Thymus (tissue), 11 donors: Measurements from ENCODE around the gene RELL2. TPM values are rescaled to one million over a fixed set of nuclear protein-coding genes. Genes with fewer than 3 reads are reported as not detected.

Source experiments
- DNase-seq, 9 donors: peaks; one replicate each; pipeline ENCODE4 v3.0.0-alpha.2; 2013; ENCODE audit warnings: low spot score in 9 of 9, low read depth in 6 of 9, missing footprints in 1 of 9
- H3K27ac ChIP-seq, 2 donors: one replicate each; pipeline ENCODE4 v1.5.1; 2013; ENCODE audit warnings: control low read depth in 1 of 2, low read depth in 1 of 2, low read length in 1 of 2, mild to moderate bottlenecking in 1 of 2, moderate library complexity in 1 of 2
- H3K27me3 ChIP-seq, 2 donors: one replicate each; pipeline ENCODE4 v1.5.1; 2013; ENCODE audit warnings: low read length in 1 of 2; ENCODE audit not compliant: control insufficient read depth in 2 of 2, insufficient read depth in 1 of 2
- H3K36me3 ChIP-seq, 2 donors: one replicate each; pipeline ENCODE4 v1.5.1; 2013; ENCODE audit warnings: low read length in 1 of 2, mild to moderate bottlenecking in 1 of 2, moderate library complexity in 1 of 2; ENCODE audit not compliant: control insufficient read depth in 2 of 2, insufficient read depth in 2 of 2
- H3K4me1 ChIP-seq, 2 donors: one replicate each; pipeline ENCODE4 v1.5.1; 2013; ENCODE audit warnings: low read length in 2 of 2; ENCODE audit not compliant: control insufficient read depth in 2 of 2, insufficient read depth in 2 of 2
- H3K4me3 ChIP-seq, 2 donors: one replicate each; pipeline ENCODE4 v1.5.1; 2013; ENCODE audit warnings: low read length in 2 of 2, control low read depth in 1 of 2, mild to moderate bottlenecking in 1 of 2
- H3K9me3 ChIP-seq, 2 donors: one replicate each; pipeline ENCODE4 v1.5.1; 2013; ENCODE audit warnings: low read length in 1 of 2, mild to moderate bottlenecking in 1 of 2; ENCODE audit not compliant: control insufficient read depth in 2 of 2, insufficient read depth in 1 of 2
- WGBS: extraction: QIAGEN DNeasy Blood & Tissue Kit; methylation state at CpG from one replicate; pipeline ENCODE4 v1.1.7; 2013; 5-methylcytosine and 5-hydroxymethylcytosine counted together
- polyA plus RNA-seq: library from polyadenylated mRNA; stranded (reverse); fragments of 200-250 nt; gene quantifications from one replicate; pipeline ENCODE4 v1.2.3, GENCODE V29; 2013
- total RNA-seq: library from RNA; stranded (reverse); fragments of 120-200 nt; gene quantifications from one replicate; pipeline ENCODE4 v1.2.4, GENCODE V29; 2013
- donor health status: healthy.

RELL2 gene
- total and polyA plus RNA-seq, 2 donors: 10.0 to 20.8 TPM

DNA sequence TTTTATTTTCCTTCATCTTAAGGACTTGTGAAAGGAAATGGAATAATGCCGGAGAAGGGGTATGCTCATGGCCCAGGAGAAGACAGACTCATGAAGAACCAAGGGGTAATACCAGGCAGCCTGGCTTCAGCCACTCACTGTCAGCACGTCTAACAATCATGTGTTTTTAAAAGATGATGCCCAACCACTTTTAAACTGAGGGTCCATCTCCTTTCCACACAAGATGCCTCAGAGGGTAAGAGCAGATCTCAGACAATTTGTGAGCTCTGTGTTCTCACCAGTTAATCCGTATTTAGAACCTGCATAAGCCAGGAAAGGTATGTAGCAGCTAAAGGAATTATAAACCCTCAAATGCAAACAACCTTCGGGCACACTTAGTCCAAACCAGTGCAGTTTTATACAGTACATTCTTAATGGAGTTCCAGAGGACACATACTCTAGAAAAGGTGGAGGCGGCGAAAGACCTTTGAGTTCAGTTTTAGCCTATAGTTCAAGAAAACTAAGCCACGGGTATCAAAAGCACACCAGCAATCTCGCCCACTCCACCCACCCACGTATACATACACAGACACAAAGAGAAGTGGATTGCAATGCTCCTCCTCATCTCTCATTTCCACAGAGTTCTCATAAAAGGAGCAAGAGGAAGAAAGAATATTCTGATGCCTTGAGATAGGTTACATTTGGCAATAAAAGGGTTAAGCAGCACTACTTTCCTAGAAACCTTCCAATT is 20.6 kb upstream of the RELL2 start:
- no peaks in the 10 kb centered on the region for H3K27me3 ChIP-seq
- peak overlapping the region; percentile 52 to 85 for H3K27ac ChIP-seq
- 58% methylated on average over 9 of the region's 9 CpGs for WGBS
- no peaks in the 10 kb centered on the region for H3K9me3 ChIP-seq
- peaks cover 6 to 31% of the 10 kb centered on the region in 2 donors for H3K4me1 ChIP-seq
- peak in 1 of 9 donors; percentile 34 for DNase-seq
- H3K36me3 ChIP-seq: peaks cover 12 to 27% of the 10 kb centered on the region in 2 donors
- peak overlapping the region; percentile 0 to 75 for H3K4me3 ChIP-seq

DNA sequence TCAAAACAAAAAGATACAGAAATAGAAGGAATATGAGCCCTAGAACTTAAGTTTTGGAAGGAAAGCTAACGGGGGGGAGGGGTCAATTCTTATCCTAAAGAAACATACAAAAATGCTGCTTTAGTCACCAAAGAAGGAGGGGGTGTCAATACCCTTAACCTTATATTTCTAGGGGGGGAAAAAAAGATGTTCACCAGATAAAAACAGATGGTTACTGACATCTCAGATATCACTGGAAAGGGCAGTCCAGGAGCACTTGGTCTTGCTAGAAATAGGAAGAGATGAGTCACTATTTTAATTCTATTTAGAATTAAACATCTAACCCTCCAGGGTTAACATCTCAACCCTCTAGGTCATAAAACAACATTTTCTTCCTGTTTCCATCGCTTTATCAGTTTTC is 19.7 kb upstream of the RELL2 start:
- no peaks in the 10 kb centered on the region for H3K9me3 ChIP-seq
- DNase-seq: no peak
- no peaks in the 10 kb centered on the region for H3K27me3 ChIP-seq
- peak overlapping the region in 1 of 2 donors; percentile 91 for H3K27ac ChIP-seq
- H3K4me3 ChIP-seq: peak overlapping the region; percentile 75 to 95
- H3K4me1 ChIP-seq: peaks cover 6 to 27% of the 10 kb centered on the region in 2 donors
- WGBS: 69% methylated on average over 2 of the region's 2 CpGs
- H3K36me3 ChIP-seq: peaks cover 19 to 27% of the 10 kb centered on the region in 2 donors

DNA sequence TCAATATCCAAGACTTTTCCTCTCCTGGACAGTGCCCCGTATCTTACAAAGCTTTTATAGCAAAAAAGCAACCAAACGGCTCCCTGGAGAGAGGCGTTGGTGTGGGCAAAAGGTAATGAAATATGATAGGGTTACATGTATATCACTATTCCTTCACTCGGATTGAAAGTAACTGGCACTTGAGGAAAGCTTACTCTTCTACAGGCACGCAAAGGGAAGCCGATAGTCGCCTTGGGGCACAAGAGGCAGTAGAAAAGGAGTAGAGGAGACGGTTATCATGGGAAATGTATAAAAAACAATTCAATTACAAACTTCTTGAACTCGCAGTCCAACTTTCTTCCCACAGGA is 19.1 kb upstream of the RELL2 start:
- Histone ChIP-seq H3K4me3 (peak overlapping the region; percentile 75 to 95), H3K36me3 (peaks cover 22 to 29% of the 10 kb centered on the region in 2 donors), H3K27ac (peak overlapping the region; percentile 84 to 91), H3K9me3 (no peaks in the 10 kb centered on the region), H3K27me3 (no peaks in the 10 kb centered on the region), H3K4me1 (peaks cover 6 to 29% of the 10 kb centered on the region in 2 donors)
- DNase-seq: peak in 1 of 9 donors; percentile 53
- 7% methylated on average over 9 of the region's 9 CpGs for WGBS

DNA sequence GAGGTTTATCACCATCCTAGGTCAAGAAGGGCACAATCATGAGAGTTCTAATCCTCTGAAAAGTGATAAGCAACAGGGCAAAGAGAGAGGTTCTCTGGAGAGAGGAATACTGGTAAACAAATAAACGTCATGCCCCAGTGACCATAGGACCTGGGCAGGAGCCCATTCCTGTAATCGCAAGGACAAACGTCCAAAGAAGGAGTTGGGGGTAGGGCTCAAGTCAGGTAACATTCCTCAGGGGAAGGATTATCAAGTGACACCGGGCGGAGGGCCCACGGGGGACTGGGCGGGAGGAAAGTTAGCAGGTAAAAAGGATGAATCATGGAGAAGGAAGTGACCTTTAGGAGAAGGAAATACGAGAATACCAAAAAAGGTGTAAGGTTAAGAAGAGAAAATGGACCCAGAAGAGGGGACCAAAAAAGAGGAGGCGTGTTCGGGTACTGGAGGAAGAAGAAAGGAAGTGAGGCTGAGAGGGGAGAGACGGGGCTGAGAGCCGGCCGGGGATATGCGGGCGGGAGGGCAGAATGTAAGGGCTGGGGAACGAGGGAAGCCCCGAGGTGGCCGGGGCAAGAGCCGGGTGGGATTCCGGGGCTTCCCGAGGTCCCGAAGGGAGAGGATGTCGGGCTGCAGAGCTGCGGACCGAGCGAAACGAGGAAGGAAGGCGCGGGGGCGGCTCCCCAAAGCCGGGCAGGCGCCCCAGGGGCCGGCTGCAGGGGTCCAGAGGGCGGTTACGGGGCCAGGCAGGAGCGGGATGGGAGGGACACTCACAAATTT is 18.6 kb upstream of the RELL2 start:
- Histone ChIP-seq H3K36me3 (peaks cover 23 to 34% of the 10 kb centered on the region in 2 donors), H3K4me1 (peaks cover 6 to 32% of the 10 kb centered on the region in 2 donors), H3K4me3 (peak overlapping the region; percentile 75 to 95), H3K27ac (peak overlapping the region; percentile 84 to 91), H3K9me3 (no peaks in the 10 kb centered on the region), H3K27me3 (no peaks in the 10 kb centered on the region)
- WGBS: under 1% methylated on average over 36 of the region's 36 CpGs
- DNase-seq: peak in 4 of 9 donors; percentile 48 to 75 (median 51)

DNA sequence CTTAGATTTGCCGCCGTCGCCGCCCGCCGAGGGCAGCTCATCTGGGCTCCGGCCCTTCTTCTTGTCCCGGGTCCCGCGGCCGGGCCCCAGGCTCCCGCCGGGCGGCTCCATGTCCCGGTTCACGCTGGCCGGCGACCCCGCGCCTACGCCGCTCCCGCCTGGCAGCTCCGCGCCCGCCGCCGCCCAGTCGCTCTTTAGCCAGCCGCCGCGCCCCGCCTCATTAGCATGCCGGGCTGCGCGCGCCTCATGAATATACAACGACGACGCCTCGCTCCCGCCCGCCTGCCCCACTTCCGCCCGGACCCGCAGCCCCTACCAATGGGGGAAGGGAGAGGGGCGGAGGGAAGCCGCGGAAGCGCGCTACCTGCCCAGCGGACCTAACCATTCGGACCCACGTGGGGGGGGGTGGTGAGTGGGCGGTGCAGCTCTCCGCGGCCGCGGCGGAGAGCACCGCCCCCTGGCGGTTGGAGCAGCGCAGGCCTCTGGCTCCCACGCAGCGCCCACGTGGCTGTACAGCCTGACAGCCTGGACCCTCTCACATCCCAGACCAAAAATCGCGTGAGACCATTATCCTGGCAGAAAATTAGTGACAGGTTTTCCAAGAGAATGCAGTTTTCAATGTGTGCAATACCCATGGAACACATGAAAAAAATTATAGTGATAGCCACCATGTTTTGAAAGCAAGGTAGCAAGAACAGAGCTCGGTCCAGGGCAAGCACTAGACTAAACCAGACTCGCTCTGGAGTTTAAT is 17.8 kb upstream of the RELL2 start, which contains the start of gene DIAPH1:
Gene DIAPH1, minus strand, starts transcription at position 197 of the 751 bp plus-strand sequence. Its CDS starts 86 bp downstream, at position 111.
- Histone ChIP-seq H3K4me3 (peak within 1 kb of the TSS; percentile 75 to 95), H3K36me3 (peaks cover 28 to 41% of the 10 kb centered on the region in 2 donors), H3K9me3 (no peaks in the 10 kb centered on the region), H3K27ac (peak within 1 kb of the TSS; percentile 84 to 91), H3K27me3 (no peaks in the 10 kb centered on the region), H3K4me1 (peaks cover 6 to 30% of the 10 kb centered on the region in 2 donors)
- DNase-seq: peak; percentile 84 to 98 (median 95)
- WGBS: 3% methylated on average over 70 of the region's 70 CpGs

DNA sequence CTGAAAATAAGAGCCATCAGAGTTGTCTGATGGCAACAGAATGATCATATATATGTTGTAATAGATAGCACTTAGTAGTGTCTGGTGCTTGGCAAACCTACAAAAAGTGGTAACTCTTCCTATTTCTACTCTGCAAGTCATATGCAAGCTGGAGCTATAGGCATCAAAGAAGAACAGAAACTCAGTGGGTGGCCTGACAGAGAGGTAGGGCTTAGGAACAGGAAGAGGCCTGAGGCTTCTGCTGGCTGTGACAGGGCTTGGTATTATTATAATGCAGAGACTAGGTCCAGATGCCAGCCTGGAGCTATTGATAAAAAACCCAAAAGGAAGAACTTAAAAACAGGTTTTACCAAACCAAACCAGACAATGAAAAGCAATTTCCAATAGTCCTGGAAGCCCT is 13.6 kb upstream of the RELL2 start:
- peak in 1 of 9 donors; percentile 47 for DNase-seq
- no peaks in the 10 kb centered on the region for H3K27me3 ChIP-seq
- H3K4me3 ChIP-seq: no peak overlapping the region
- H3K9me3 ChIP-seq: no peaks in the 10 kb centered on the region
- H3K36me3 ChIP-seq: peaks cover 48 to 76% of the 10 kb centered on the region in 2 donors
- H3K4me1 ChIP-seq: peaks cover 0 to 14% of the 10 kb centered on the region in 2 donors
- peak overlapping the region in 1 of 2 donors; percentile 2 for H3K27ac ChIP-seq

DNA sequence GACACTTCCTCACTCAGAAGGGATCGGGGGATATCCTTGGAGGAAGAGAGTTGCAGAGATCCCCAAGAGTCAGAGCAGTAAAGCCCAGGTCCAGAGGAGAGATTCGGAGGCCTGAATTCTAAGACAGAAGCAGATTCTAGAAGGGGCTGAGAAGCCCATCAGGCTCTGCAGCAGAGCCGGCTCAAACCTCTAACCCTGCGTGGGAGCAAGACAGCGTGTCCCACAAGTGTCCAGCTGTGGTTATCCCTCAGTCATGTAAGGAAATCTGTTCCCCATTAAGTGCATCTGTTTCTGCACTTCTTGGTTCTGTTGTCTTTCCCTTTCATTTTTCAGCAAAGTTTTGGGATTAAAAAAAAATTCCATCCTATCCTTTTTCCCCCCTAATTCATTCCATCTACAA is 13.2 kb upstream of the RELL2 start:
- peak overlapping the region in 1 of 2 donors; percentile 2 for H3K27ac ChIP-seq
- 95% methylated on average over 5 of the region's 5 CpGs for WGBS
- no peak for DNase-seq

DNA sequence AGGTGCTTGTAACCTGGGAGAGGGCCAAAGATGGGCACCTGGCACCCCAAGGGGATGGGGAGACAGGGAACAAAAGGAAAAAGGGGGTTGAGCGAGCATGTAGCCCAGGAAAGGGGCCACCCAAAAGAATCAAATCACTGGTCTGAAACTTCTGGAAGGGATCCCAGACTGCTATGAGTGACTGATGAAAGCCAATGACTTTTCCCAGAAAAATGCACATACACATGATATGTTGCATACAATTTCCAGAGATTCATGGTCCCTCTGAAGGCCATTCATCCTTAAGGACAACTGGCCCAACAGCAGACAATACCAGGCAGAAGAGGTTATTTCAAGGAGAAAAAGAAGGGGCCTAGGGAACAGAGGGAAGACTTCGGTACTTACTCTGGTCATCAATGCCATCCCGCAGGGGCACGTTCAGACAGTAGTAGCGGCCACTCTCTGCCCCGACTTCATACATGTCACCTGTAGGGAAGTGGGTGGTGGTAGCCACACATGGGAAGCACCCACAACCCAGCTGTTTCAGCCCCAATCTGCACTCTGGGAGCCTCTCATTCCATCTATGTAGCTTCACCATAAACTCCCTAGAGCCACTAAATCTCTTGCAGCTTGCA is 8.5 kb upstream of the RELL2 start:
- DNase-seq: no peak
- Histone ChIP-seq H3K4me1 (peaks cover 0 to 3% of the 10 kb centered on the region in 2 donors), H3K27me3 (no peaks in the 10 kb centered on the region), H3K36me3 (peaks cover 49 to 76% of the 10 kb centered on the region in 2 donors), H3K9me3 (no peaks in the 10 kb centered on the region), H3K4me3 (no peak overlapping the region), H3K27ac (no peak overlapping the region)
- WGBS: 98% methylated on average over 6 of the region's 6 CpGs

More for the DNA sequence above, 13.2 kb upstream of the RELL2 start:
- Histone ChIP-seq H3K9me3 (no peaks in the 10 kb centered on the region), H3K4me1 (peaks cover 0 to 14% of the 10 kb centered on the region in 2 donors), H3K4me3 (no peak overlapping the region), H3K36me3 (peaks cover 52 to 80% of the 10 kb centered on the region in 2 donors), H3K27me3 (no peaks in the 10 kb centered on the region)
